GM12801 (cell line): ENCODE data around the gene OCA2.

Experiments
- TF ChIP-seq, protein P1 (sequence below): IDR thresholded peaks from one replicate; pipeline ENCODE4 v1.5.1; 2011; ENCODE audit warnings: control low read depth; ENCODE audit not compliant: insufficient read length; ENCODE audit errors: extremely low read depth

The OCA2 gene

DNA sequence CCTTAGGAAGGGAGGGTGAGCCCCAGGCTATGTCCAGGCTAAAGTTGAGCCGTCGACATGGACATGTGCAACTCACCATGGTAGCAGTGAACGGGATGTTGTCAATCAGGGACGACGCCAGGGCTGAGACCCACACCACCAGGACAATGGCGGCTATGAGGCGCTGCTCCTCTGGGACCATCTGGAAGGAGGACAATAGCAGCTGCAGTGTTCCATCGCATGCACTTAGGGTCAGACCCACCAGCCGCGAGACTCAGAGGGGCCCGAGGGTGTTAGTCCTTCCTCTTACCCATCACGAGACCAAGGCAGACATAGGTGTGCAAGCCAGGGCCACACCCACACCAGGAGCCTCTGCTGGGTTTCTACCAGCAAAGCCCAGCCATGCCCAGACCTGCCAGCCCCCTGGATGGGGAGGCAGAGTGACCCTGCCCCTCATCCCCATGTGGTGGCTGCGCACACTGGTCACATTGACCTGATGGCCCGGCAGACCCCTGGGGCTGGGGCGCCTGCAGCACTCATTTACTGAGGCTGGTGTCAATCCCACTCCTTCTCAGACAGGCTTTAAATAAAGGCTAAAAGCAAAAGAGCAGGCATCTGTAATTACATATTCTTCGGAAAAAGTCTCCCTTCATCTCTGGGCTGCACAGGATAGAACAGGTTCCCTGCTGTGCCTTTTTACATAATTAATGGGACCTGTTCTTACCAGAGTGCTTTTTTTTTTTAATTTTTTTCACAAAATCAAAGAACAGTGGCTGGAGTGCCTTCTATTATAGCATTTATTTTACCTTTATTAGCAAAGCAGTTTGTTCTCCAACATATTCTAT, 227.8 kb downstream of the OCA2 start:
- TF ChIP-seq, protein P1, sequence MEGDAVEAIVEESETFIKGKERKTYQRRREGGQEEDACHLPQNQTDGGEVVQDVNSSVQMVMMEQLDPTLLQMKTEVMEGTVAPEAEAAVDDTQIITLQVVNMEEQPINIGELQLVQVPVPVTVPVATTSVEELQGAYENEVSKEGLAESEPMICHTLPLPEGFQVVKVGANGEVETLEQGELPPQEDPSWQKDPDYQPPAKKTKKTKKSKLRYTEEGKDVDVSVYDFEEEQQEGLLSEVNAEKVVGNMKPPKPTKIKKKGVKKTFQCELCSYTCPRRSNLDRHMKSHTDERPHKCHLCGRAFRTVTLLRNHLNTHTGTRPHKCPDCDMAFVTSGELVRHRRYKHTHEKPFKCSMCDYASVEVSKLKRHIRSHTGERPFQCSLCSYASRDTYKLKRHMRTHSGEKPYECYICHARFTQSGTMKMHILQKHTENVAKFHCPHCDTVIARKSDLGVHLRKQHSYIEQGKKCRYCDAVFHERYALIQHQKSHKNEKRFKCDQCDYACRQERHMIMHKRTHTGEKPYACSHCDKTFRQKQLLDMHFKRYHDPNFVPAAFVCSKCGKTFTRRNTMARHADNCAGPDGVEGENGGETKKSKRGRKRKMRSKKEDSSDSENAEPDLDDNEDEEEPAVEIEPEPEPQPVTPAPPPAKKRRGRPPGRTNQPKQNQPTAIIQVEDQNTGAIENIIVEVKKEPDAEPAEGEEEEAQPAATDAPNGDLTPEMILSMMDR: no peak

DNA sequence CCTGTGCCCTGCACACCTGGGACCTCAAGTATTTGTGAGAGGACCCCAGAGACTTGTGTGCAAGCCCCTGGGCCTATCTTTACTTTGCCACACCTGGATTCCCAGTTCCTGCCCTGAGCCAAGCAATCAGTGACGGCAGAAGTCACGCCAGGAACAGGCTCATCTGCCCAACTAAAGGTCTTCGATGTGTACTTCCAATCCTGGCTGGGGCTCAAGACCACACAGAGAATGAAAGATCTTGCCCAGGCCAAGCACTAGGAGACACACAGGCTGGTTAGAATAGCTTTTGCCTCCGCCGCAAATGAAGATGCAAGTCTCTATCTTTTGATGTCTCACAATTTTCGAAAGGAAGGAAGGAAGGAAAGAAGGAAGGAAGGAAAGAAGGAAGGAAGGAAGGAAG, 228.8 kb downstream of the OCA2 start:
- TF ChIP-seq, protein P1: no peak

DNA sequence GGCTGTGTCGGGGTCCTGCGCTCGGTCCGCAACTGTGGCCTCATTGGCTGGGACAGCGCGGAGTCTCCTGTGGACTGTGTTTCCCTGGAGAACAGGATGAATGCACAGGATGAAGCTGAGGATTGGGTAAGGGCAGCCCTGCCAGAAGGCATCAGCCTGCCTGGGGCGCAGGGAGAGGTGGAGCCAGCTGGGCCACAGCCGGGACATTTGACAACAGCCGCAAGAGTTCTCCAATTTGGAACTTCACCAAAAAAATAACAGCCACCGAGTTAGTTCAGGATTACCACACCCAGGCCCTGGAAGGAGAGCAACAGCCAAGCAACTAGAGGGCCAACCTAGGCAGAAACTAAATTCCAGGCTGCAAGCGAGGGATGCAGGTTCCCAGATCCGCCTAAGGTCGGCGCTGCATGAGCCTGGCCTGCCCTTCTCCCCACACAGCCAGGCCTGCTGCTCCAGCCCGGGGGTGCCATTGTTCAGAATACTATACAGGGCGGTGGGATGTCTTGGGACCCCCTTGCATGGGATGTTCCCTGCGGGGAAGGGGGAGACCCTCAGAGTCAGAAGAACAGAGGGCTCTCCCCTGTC, 229.3 kb downstream of the OCA2 start:
- TF ChIP-seq, protein P1: no peak

DNA sequence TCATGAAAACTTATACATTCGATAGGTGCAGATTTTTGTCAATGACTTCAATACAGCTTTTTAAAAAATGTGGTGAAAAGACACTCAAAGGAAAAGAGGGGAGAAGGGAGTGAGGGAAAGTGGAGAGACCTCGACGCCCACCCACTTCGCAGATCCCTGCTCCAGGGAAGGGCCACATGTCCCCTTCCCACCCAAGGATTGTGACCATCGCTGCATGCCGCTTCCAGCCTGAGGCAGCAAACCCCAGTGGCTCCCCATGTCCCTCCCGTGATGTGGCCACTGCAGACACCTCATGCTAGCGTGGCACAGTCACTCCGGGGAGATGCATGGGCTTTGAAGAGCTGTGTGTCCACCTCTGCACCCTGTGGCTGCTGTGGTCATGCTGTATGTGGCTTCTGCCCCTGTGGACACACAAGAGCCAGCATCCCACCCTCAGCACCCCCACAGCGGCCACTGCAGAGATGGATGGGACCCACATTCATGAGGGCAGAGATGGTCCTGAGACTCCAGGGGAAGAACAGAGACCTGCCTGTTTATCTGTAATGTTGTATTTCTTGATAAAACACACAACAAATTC, 230.2 kb downstream of the OCA2 start:
- TF ChIP-seq, protein P1: no peak

DNA sequence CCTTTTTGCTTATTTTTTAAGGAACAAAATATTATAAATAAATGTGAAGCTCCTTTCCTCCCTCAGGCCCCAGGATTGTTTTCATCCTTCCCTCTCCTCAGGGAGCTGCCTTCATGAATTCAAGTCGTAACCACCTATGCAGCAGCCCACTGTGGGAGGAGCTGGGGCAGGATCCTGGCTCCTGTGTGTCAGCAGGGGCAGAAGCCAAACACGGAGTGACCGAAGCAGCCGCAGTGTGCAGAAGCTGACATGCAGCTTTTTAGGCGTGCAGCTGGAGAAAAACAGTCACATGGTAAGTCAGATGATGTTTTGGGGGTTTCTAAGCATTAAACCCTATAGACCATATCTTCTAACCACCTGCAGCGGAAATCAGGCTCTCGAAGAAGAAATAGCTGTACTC, 231.3 kb downstream of the OCA2 start:
- TF ChIP-seq, protein P1: no peak

DNA sequence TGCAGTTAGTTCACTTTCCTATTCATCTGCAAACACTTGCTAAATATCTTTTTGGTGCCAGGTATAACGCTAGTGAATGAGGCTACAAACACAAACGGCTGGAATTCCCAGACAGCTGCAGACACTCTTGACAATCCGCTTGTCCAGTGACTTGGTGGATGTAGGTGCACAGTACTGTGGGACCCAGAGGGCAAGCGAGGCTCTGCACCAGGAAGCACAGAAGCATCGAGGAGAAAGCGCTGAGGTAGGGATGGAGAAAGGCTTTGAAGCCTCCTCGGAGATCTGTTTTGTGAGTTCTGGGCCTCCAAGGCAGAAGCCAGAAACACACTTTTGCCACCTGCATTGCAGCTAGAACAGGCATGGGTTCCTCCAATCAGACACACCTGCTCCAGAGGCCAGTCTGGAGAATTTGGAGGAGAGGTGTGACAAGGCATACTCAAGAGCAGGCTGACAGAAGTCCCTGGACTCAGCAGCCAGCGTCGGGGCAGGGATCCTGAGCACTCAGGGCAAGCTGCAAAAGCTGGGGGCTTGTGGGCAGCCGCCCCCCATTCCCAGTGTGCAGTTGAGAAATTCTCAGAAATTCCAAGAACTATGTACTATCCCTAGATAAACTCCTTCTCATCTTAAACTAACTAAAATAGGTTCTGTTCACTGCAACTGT, 232.5 kb downstream of the OCA2 start:
- TF ChIP-seq, protein P1: no peak

DNA sequence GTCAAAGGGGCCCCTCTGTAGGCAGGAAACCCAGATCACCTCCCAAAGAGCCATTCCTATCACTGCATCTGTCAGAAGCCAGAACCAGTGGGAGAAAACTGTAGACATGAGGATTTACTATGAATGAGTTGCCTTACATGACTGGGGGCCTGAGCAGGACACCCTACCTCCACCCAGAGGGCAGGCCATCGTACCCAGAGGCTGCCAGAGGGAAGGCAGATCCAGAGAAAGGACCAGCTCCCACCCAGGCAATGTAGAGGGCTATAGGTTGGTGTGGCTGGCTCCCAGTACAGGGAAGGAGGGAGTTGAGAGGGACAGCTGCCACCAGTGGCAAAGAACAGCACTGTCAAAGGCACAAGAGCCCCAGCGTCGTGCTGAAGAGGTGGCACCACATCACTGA, 233.2 kb downstream of the OCA2 start:
- TF ChIP-seq, protein P1: no peak
